Esophagus squamous epithelium (tissue), 4 donors: ENCODE measurements around the gene NOTUM.

Experiments
- CTCF ChIP-seq, 6 experiments: fragments of 450-650 bp in 4 of 6; fragments of 200-600 bp in 2 of 6; sonication (generic) in 2 of 6; IDR thresholded peaks; one replicate each; pipeline ENCODE4 v1.5.1; 2016 to 2019; ENCODE audit warnings: antibody characterized with exemption in 6 of 6, mild to moderate bottlenecking in 4 of 6, moderate library complexity in 4 of 6
- POLR2A ChIP-seq, 4 donors: fragments of 450-650 bp; IDR thresholded peaks; one replicate each; pipeline ENCODE4 v1.6.1; 2017; ENCODE audit warnings: antibody characterized with exemption in 4 of 4, mild to moderate bottlenecking in 4 of 4, moderate library complexity in 3 of 4

- TF ChIP-seq CTCF (IDR thresholded peaks at IDR 0.05): no peak
- TF ChIP-seq POLR2A (IDR thresholded peaks at IDR 0.05): no peak
Observed at GRCh38 chr17:81915331-81915730, 45.7 kb downstream of the NOTUM start.
